H1 (cell line): Measurements from ENCODE around the gene CXCL16. TPM values are rescaled to one million over a fixed set of nuclear protein-coding genes. Genes with fewer than 3 reads are reported as not detected.

Experiments used
- polyA plus RNA-seq, 7 experiments: library from polyadenylated mRNA; depleted of rRNA in 3 of 7; stranded (reverse) in 5 of 7; unstranded in 2 of 7; fragments of >200 nt in 5 of 7; fragments of 200-250 nt in 2 of 7; gene quantifications; 1 replicate in 5 of 7; 2 replicates in 1 of 7; 4 replicates in 1 of 7; pipeline versions ENCODE4 v1.2.1 to v1.2.3, GENCODE V29; 2011 to 2013; ENCODE audit warnings: missing spikeins in 2 of 7, mixed read lengths in 2 of 7
- total RNA-seq: library from RNA; stranded (reverse); fragmentation: NEBNext Ultra II Directional; extraction: Animal tissue kit (Norgen Biotek cat#: 25700); gene quantifications from 2 replicates; pipeline ENCODE4 v1.2.1, GENCODE V29; 2021
- TF ChIP-seq, protein P1 (sequence below), 3 experiments: IDR thresholded peaks; 1 replicate in 2 of 3; 2 replicates in 1 of 3; pipeline versions ENCODE4 v1.5.1 to v1.6.1; 2011; ENCODE audit warnings: low read length in 3 of 3, mild to moderate bottlenecking in 3 of 3, inconsistent platforms in 2 of 3, low read depth in 1 of 3, moderate library complexity in 1 of 3; ENCODE audit not compliant: insufficient read depth in 1 of 3; ENCODE audit errors: control extremely low read depth in 1 of 3

Gene CXCL16
- total and polyA plus RNA-seq, 2 of the 8 experiments (the other 6 are each of a cell fraction or from before 2014, with no cell fraction given), result 3.5 to 4.8 TPM

DNA sequence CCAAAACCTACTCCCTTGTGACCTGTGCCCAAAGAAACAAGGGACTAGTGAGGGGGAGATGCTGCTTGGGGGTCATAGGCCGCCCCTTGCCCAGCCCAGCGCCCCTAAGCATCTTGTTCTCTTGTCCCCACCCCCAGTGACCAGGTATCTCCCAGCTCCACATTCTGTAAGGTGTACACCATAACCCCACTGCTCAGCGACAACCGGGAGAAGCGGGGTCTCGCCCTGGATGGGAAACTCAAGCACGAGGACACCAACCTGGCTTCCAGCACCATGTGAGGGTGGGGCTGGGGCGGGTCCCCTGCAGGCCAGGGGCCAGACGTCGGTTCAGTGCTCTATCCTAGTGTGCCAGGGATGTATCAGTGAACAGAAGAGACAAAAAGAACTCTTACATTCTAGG, 20.6 kb downstream of the CXCL16 start (continued):
- TF ChIP-seq, protein P1, sequence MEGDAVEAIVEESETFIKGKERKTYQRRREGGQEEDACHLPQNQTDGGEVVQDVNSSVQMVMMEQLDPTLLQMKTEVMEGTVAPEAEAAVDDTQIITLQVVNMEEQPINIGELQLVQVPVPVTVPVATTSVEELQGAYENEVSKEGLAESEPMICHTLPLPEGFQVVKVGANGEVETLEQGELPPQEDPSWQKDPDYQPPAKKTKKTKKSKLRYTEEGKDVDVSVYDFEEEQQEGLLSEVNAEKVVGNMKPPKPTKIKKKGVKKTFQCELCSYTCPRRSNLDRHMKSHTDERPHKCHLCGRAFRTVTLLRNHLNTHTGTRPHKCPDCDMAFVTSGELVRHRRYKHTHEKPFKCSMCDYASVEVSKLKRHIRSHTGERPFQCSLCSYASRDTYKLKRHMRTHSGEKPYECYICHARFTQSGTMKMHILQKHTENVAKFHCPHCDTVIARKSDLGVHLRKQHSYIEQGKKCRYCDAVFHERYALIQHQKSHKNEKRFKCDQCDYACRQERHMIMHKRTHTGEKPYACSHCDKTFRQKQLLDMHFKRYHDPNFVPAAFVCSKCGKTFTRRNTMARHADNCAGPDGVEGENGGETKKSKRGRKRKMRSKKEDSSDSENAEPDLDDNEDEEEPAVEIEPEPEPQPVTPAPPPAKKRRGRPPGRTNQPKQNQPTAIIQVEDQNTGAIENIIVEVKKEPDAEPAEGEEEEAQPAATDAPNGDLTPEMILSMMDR (IDR thresholded peaks at IDR 0.05; ENCODE audit: control extremely low read depth in 1 of 3, insufficient read depth in 1 of 3, low read depth in 1 of 3, low read length in 3 of 3), result no peak
